Activated CD8-positive, alpha-beta memory T cell treated with anti-CD3 and anti-CD28 coated beads for 48 hours (primary cell): ENCODE data around the gene SURF6.
"Not testable (repeated sequence)": the region's sequence is repeated elsewhere in the genome, so short reads cannot be mapped to it uniquely, and the experiment has no call there.

Experiments used
- DNase-seq, 3 experiments: peaks; one replicate each; pipeline ENCODE4 v3.0.0-alpha.2; 2020; ENCODE audit warnings: low read depth in 2 of 3, low spot score in 2 of 3

Gene SURF6

GRCh38 chr9:133348718-133349573, 13.0 kb upstream of the SURF6 start:
- DNase-seq = no peak

GRCh38 chr9:133347985-133348717, 12.2 kb upstream of the SURF6 start, which contains the start of the genes MED22 and RPL7A:
MED22 (minus strand) TSS chr9:133348131; CDS start chr9:133346662, 1,469 bp downstream.
RPL7A (plus strand) TSS chr9:133348218; CDS start chr9:133348244, 26 bp downstream.
- peak; percentile 77 to 87 (median 82) for DNase-seq

GRCh38 chr9:133347515-133347984, 11.6 kb upstream of the SURF6 start:
- DNase-seq = no peak

- DNase-seq = no peak
Measured at GRCh38 chr9:133346021-133346785, 10.2 kb upstream of the SURF6 start.

GRCh38 chr9:133345596-133345995, 9.6 kb upstream of the SURF6 start:
- no peak for DNase-seq

- DNase-seq = no peak
Measured at GRCh38 chr9:133344979-133345378, 9.0 kb upstream of the SURF6 start.

- no peak for DNase-seq
Measured at GRCh38 chr9:133344071-133344470, 8.1 kb upstream of the SURF6 start.

GRCh38 chr9:133342570-133342969, 6.6 kb upstream of the SURF6 start:
- no peak for DNase-seq

GRCh38 chr9:133342069-133342406, 6.0 kb upstream of the SURF6 start:
- DNase-seq = no peak

GRCh38 chr9:133341369-133342068, 5.5 kb upstream of the SURF6 start:
- DNase-seq = no peak

- DNase-seq = no peak
Measured at GRCh38 chr9:133340916-133341315, 4.9 kb upstream of the SURF6 start.

GRCh38 chr9:133340256-133340655, 4.3 kb upstream of the SURF6 start:
- no peak for DNase-seq

- no peak for DNase-seq
Measured at GRCh38 chr9:133339641-133340040, 3.7 kb upstream of the SURF6 start.

- DNase-seq = not testable (repeated sequence)
Measured at GRCh38 chr9:133334888-133335287, 1.1 kb downstream of the SURF6 start.

GRCh38 chr9:133334161-133334560, 1.8 kb downstream of the SURF6 start:
- DNase-seq = no peak

GRCh38 chr9:133333566-133333965, 2.4 kb downstream of the SURF6 start:
- DNase-seq = no peak

- DNase-seq = no peak
Measured at GRCh38 chr9:133333011-133333410, 3.0 kb downstream of the SURF6 start.

- DNase-seq = no peak
Measured at GRCh38 chr9:133332381-133332730, 3.6 kb downstream of the SURF6 start.

- DNase-seq = no peak
Measured at GRCh38 chr9:133331641-133332380, 4.2 kb downstream of the SURF6 start.

GRCh38 chr9:133331221-133331620, 4.8 kb downstream of the SURF6 start:
- DNase-seq = no peak
